ENCODE data around the gene LIPN.

- no peak for TF ChIP-seq REST (IDR thresholded peaks at IDR 0.05)
- peak; percentile 46 for TF ChIP-seq CTCF (IDR thresholded peaks at IDR 0.05; ENCODE audit: low read depth, low read length, missing input control)
- TF ChIP-seq MAX (IDR thresholded peaks at IDR 0.05) = no peak
- TF ChIP-seq YY1 (IDR thresholded peaks at IDR 0.05) = no peak
- no peak for TF ChIP-seq GABPA (IDR thresholded peaks at IDR 0.05 in 1 of 2, conservative IDR thresholded peaks at IDR 0.05 in 1 of 2)
- TF ChIP-seq SP1 (IDR thresholded peaks at IDR 0.05) = no peak
- no peak for TF ChIP-seq EGR1 (IDR thresholded peaks at IDR 0.05; ENCODE audit: low read depth in 2 of 2)
- TF ChIP-seq RAD21 (IDR thresholded peaks at IDR 0.05) = peak; percentile 69 to 80
- no peak for TF ChIP-seq FOXA2 (IDR thresholded peaks at IDR 0.05)
Measured at GRCh38 chr10:88791924-88792323, 32.1 kb downstream of the LIPN start.
